ENCODE data around the gene PHKA2. TPM values are rescaled to one million over a fixed set of nuclear protein-coding genes. Genes with fewer than 3 reads are reported as not detected.

Gene PHKA2
- total RNA-seq, 2 experiments from 2014 or later: 19.3 to 21.3 TPM

DNA sequence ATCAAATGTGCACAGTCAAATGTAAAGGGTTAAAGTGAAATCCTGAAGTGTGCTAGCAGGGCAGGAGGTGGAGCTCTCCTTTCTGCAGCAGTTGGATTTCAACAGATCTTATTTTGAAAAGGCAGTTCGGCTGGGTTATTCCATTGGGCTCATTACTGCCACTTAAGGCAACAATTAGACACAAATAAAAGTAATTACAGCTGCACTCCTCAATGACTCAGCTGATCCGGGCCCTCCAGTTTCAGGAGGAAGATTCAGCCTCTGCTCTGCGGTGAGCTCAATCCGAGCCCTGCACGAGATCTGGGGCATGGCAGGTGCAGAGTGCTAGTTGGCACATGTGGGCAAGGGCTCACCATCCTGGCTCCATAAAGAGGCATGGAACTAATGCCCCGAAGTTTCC, 85.4 kb downstream of the PHKA2 start:
- ChIA-PET CTCF (no interaction called here), POLR2A (no interaction called here)
- no peaks in the 10 kb centered on the region for H3K27me3 Mint-ChIP-seq
- H3K27ac Mint-ChIP-seq: no peak overlapping the region
- no peaks in the 10 kb centered on the region for H3K9me3 Mint-ChIP-seq
- no peak for DNase-seq
- no peaks in the 10 kb centered on the region for H3K4me1 Mint-ChIP-seq
- H3K4me3 Mint-ChIP-seq: no peak overlapping the region
- peaks cover 3% of the 10 kb centered on the region for H3K36me3 Mint-ChIP-seq (ENCODE audit: low read depth)

DNA sequence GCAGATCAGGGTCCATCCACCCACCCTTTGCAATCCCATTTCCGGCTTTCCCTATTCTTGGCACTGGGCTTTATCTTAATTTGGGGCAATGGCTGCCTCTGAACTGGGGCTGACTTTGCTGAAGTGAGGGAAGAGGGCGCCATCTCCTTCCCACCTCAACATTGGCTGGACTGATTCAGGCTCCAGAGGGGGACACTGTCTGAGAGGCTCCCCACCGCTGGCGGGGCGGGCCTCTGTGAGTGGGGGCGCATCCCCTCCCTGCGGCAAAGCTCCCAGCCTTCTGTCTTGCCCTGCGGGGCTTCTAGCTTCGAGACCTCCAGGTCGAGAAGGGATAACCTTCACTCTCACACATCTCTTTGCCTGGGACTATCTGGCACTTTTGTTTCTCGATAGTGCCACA, 85.8 kb downstream of the PHKA2 start:
- ChIA-PET CTCF (no interaction called here), POLR2A (no interaction called here)
- H3K27me3 Mint-ChIP-seq: no peaks in the 10 kb centered on the region
- no peaks in the 10 kb centered on the region for H3K9me3 Mint-ChIP-seq
- peaks cover 3% of the 10 kb centered on the region for H3K36me3 Mint-ChIP-seq (ENCODE audit: low read depth)
- no peak overlapping the region for H3K27ac Mint-ChIP-seq
- H3K4me3 Mint-ChIP-seq: no peak overlapping the region
- DNase-seq: no peak
- no peaks in the 10 kb centered on the region for H3K4me1 Mint-ChIP-seq

- DNase-seq: no peak
- Mint-ChIP-seq H3K9me3 (no peaks in the 10 kb centered on the region), H3K27ac (no peak overlapping the region), H3K36me3 (ENCODE audit: low read depth) (peaks cover 3% of the 10 kb centered on the region), H3K4me3 (no peak overlapping the region), H3K27me3 (no peaks in the 10 kb centered on the region), H3K4me1 (no peaks in the 10 kb centered on the region)
- ChIA-PET CTCF (no interaction called here), POLR2A (no interaction called here)
These were observed 86.3 kb downstream of the PHKA2 start for GRCh38 chrX:18897611-18898010.

DNA sequence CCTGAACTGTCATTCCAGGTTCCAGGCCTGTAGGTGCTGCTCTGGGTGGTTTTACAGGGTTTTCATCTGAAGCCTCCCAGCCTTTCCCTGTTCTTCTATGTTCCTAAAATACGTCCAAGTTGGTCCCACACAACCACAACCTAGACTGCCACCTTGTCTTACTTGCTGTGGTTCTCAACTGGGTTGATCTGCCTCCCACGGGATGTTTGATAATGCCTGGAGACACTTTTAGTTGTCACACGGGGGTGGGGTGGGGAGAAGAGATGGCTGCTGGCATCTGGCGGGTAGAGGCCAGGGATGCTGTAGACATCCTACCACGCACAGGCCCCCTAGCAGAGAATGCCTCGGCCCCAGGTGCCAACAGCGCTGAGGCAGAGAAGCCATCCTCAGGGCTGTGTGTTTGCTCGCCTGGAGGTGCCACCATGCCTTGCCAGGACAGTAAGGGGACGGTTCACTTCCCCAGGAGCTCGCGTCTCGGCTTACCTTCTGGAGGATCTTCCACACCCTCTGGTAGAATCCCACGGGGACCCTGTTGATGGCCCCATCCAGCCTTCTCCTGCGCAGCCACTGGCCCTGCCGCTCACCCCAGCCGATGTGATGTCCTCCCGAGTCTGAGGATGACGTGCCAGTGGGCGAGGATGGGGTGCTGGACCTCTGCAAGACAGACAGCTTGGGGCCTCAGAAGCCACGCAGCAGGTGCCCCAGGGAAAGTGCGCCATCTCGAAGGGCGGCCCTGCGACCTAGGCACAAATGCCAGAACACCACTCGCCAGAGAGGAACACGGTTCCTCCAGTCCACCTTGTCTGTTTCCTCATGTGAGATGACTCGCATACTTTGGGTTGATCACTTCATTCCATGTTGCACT, 87.0 kb downstream of the PHKA2 start:
- H3K36me3 Mint-ChIP-seq (ENCODE audit: low read depth): peaks cover 3% of the 10 kb centered on the region

GRCh38 chrX:18895189-18895951, 88.5 kb downstream of the PHKA2 start:
- no peak overlapping the region for H3K4me3 Mint-ChIP-seq
- H3K27ac Mint-ChIP-seq: no peak overlapping the region
- ChIA-PET CTCF (no interaction called here), POLR2A (no interaction called here)
- H3K4me1 Mint-ChIP-seq: no peaks in the 10 kb centered on the region
- H3K36me3 Mint-ChIP-seq (ENCODE audit: low read depth): no peaks in the 10 kb centered on the region
- H3K9me3 Mint-ChIP-seq: no peaks in the 10 kb centered on the region
- no peaks in the 10 kb centered on the region for H3K27me3 Mint-ChIP-seq
- DNase-seq: no peak

More for the DNA sequence above, 87.0 kb downstream of the PHKA2 start:
- ChIA-PET CTCF (no interaction called here), POLR2A (no interaction called here)
- H3K27ac Mint-ChIP-seq: no peak overlapping the region
- H3K9me3 Mint-ChIP-seq: no peaks in the 10 kb centered on the region
- H3K27me3 Mint-ChIP-seq: no peaks in the 10 kb centered on the region
- H3K4me1 Mint-ChIP-seq: no peaks in the 10 kb centered on the region
- no peak for DNase-seq
- no peak overlapping the region for H3K4me3 Mint-ChIP-seq

- Mint-ChIP-seq H3K4me1 (no peaks in the 10 kb centered on the region), H3K36me3 (ENCODE audit: low read depth) (no peaks in the 10 kb centered on the region), H3K27me3 (no peaks in the 10 kb centered on the region), H3K27ac (no peak overlapping the region), H3K9me3 (no peaks in the 10 kb centered on the region), H3K4me3 (no peak overlapping the region)
- DNase-seq: no peak
- ChIA-PET CTCF (no interaction called here), POLR2A (no interaction called here)
These were observed 89.8 kb downstream of the PHKA2 start for GRCh38 chrX:18894156-18894555.

GRCh38 chrX:18893536-18893935, 90.4 kb downstream of the PHKA2 start:
- H3K4me1 Mint-ChIP-seq: no peaks in the 10 kb centered on the region
- POLR2A ChIA-PET: no interaction called here
- CTCF ChIA-PET: no interaction called here
- no peak for DNase-seq
- H3K27ac Mint-ChIP-seq: no peak overlapping the region
- no peaks in the 10 kb centered on the region for H3K9me3 Mint-ChIP-seq
- no peaks in the 10 kb centered on the region for H3K27me3 Mint-ChIP-seq
- no peaks in the 10 kb centered on the region for H3K36me3 Mint-ChIP-seq (ENCODE audit: low read depth)
- no peak overlapping the region for H3K4me3 Mint-ChIP-seq

GRCh38 chrX:18892899-18893298, 91.0 kb downstream of the PHKA2 start:
- POLR2A ChIA-PET: no interaction called here
- no peak overlapping the region for H3K4me3 Mint-ChIP-seq
- CTCF ChIA-PET: no interaction called here

GRCh38 chrX:18891548-18891945, 92.4 kb downstream of the PHKA2 start:
- no peak for DNase-seq
- H3K4me3 Mint-ChIP-seq: no peak overlapping the region
- no peaks in the 10 kb centered on the region for H3K9me3 Mint-ChIP-seq
- H3K4me1 Mint-ChIP-seq: peaks cover 8% of the 10 kb centered on the region
- CTCF ChIA-PET: no interaction called here
- H3K36me3 Mint-ChIP-seq (ENCODE audit: low read depth): no peaks in the 10 kb centered on the region
- POLR2A ChIA-PET: no interaction called here
- H3K27ac Mint-ChIP-seq: no peak overlapping the region
- H3K27me3 Mint-ChIP-seq: no peaks in the 10 kb centered on the region

More at GRCh38 chrX:18892899-18893298, 91.0 kb downstream of the PHKA2 start:
- H3K27me3 Mint-ChIP-seq: no peaks in the 10 kb centered on the region
- no peaks in the 10 kb centered on the region for H3K36me3 Mint-ChIP-seq (ENCODE audit: low read depth)
- H3K27ac Mint-ChIP-seq: no peak overlapping the region
- H3K4me1 Mint-ChIP-seq: no peaks in the 10 kb centered on the region
- H3K9me3 Mint-ChIP-seq: no peaks in the 10 kb centered on the region
- DNase-seq: no peak

- CTCF ChIA-PET: no interaction called here
- H3K27me3 Mint-ChIP-seq: no peaks in the 10 kb centered on the region
- no peaks in the 10 kb centered on the region for H3K9me3 Mint-ChIP-seq
- H3K4me3 Mint-ChIP-seq: no peak overlapping the region
- no peak for DNase-seq
- no peaks in the 10 kb centered on the region for H3K36me3 Mint-ChIP-seq (ENCODE audit: low read depth)
- H3K27ac Mint-ChIP-seq: no peak overlapping the region
- POLR2A ChIA-PET: no interaction called here
- peaks cover 14% of the 10 kb centered on the region for H3K4me1 Mint-ChIP-seq
These were observed 93.0 kb downstream of the PHKA2 start for GRCh38 chrX:18890724-18891547.

GRCh38 chrX:18890049-18890381, 93.9 kb downstream of the PHKA2 start:
- POLR2A ChIA-PET: no interaction called here
- peaks cover 23% of the 10 kb centered on the region for H3K4me1 Mint-ChIP-seq
- DNase-seq: no peak
- H3K27me3 Mint-ChIP-seq: no peaks in the 10 kb centered on the region
- CTCF ChIA-PET: no interaction called here
- H3K36me3 Mint-ChIP-seq (ENCODE audit: low read depth): no peaks in the 10 kb centered on the region
- H3K4me3 Mint-ChIP-seq: no peak overlapping the region
- no peak overlapping the region for H3K27ac Mint-ChIP-seq
- H3K9me3 Mint-ChIP-seq: no peaks in the 10 kb centered on the region

- Mint-ChIP-seq H3K36me3 (ENCODE audit: low read depth) (no peaks in the 10 kb centered on the region), H3K4me3 (no peak overlapping the region), H3K4me1 (peaks cover 23% of the 10 kb centered on the region), H3K27ac (no peak overlapping the region), H3K9me3 (no peaks in the 10 kb centered on the region), H3K27me3 (no peaks in the 10 kb centered on the region)
- POLR2A ChIA-PET: no interaction called here
- CTCF ChIA-PET: no interaction called here
- no peak for DNase-seq
These were observed 94.4 kb downstream of the PHKA2 start for GRCh38 chrX:18889346-18890048.

DNA sequence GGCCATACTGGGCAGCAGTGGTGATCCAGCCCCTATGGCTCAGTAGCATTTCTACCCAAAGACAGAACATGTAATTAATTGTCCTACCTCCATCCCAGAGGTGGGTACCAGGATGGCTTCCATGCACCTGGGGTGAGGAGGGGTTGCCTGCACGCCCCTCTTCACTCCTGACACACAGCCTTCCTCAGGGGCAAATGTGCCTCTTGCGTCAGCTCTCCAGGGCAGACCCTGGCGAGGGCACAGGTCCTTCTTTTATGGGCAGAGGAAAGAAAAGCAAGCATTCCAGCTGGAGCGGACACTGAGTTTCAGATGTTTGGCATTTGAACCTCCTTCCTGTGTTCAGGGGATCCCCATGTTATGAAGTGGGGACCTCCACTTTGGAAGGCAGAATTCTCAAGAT, 95.6 kb downstream of the PHKA2 start:
- H3K4me3 Mint-ChIP-seq: no peak overlapping the region
- H3K9me3 Mint-ChIP-seq: no peaks in the 10 kb centered on the region
- ChIA-PET CTCF (no interaction called here), POLR2A (no interaction called here)
- no peak for DNase-seq
- H3K4me1 Mint-ChIP-seq: peaks cover 23% of the 10 kb centered on the region
- H3K36me3 Mint-ChIP-seq (ENCODE audit: low read depth): no peaks in the 10 kb centered on the region
- no peak overlapping the region for H3K27ac Mint-ChIP-seq
- H3K27me3 Mint-ChIP-seq: no peaks in the 10 kb centered on the region
